Measurements from ENCODE around the gene OR51D1. TPM values are rescaled to one million over a fixed set of nuclear protein-coding genes. Genes with fewer than 3 reads are reported as not detected.
A peak's percentile ranks its signal among the peaks of the same experiment; 100 is the strongest.

The OR51D1 gene
- total RNA-seq: not detected
- polyA plus RNA-seq: not detected

- peak; percentile 73 for DNase-seq (ENCODE audit: low spot score)
- Histone ChIP-seq H3K27ac (ENCODE audit: low read depth in 1 of 2, low read length in 2 of 2) (no peak within 1 kb of the TSS), H3K4me3 (ENCODE audit: low read depth in 1 of 3, low read length in 3 of 3) (no peak within 1 kb of the TSS), H3K27me3 (ENCODE audit: control insufficient read depth in 4 of 4, insufficient read depth in 4 of 4, low read length in 3 of 4) (peaks cover 0 to 11% (median 0%) of the 10 kb centered on the region in 4 donors), H3K9ac (ENCODE audit: low read depth in 1 of 2, low read length in 2 of 2) (no peak within 1 kb of the TSS), H3K9me3 (ENCODE audit: control insufficient read depth in 4 of 4, low read length in 3 of 4) (no peaks in the 10 kb centered on the region), H3K4me1 (ENCODE audit: control insufficient read depth in 4 of 4, insufficient read depth in 4 of 4, low read length in 3 of 4) (peaks cover 0 to 3% (median 2%) of the 10 kb centered on the region in 4 donors), H3K36me3 (ENCODE audit: control insufficient read depth in 4 of 4, insufficient read depth in 3 of 4, low read depth in 1 of 4, low read length in 3 of 4) (no peaks in the 10 kb centered on the region)
- TF ChIP-seq YY1 (IDR thresholded peaks at IDR 0.05): no peak
- no peak for TF ChIP-seq JUND (IDR thresholded peaks at IDR 0.05)
- TF ChIP-seq, protein P1, sequence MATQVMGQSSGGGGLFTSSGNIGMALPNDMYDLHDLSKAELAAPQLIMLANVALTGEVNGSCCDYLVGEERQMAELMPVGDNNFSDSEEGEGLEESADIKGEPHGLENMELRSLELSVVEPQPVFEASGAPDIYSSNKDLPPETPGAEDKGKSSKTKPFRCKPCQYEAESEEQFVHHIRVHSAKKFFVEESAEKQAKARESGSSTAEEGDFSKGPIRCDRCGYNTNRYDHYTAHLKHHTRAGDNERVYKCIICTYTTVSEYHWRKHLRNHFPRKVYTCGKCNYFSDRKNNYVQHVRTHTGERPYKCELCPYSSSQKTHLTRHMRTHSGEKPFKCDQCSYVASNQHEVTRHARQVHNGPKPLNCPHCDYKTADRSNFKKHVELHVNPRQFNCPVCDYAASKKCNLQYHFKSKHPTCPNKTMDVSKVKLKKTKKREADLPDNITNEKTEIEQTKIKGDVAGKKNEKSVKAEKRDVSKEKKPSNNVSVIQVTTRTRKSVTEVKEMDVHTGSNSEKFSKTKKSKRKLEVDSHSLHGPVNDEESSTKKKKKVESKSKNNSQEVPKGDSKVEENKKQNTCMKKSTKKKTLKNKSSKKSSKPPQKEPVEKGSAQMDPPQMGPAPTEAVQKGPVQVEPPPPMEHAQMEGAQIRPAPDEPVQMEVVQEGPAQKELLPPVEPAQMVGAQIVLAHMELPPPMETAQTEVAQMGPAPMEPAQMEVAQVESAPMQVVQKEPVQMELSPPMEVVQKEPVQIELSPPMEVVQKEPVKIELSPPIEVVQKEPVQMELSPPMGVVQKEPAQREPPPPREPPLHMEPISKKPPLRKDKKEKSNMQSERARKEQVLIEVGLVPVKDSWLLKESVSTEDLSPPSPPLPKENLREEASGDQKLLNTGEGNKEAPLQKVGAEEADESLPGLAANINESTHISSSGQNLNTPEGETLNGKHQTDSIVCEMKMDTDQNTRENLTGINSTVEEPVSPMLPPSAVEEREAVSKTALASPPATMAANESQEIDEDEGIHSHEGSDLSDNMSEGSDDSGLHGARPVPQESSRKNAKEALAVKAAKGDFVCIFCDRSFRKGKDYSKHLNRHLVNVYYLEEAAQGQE (IDR thresholded peaks at IDR 0.05): no peak
- TF ChIP-seq, protein P2, sequence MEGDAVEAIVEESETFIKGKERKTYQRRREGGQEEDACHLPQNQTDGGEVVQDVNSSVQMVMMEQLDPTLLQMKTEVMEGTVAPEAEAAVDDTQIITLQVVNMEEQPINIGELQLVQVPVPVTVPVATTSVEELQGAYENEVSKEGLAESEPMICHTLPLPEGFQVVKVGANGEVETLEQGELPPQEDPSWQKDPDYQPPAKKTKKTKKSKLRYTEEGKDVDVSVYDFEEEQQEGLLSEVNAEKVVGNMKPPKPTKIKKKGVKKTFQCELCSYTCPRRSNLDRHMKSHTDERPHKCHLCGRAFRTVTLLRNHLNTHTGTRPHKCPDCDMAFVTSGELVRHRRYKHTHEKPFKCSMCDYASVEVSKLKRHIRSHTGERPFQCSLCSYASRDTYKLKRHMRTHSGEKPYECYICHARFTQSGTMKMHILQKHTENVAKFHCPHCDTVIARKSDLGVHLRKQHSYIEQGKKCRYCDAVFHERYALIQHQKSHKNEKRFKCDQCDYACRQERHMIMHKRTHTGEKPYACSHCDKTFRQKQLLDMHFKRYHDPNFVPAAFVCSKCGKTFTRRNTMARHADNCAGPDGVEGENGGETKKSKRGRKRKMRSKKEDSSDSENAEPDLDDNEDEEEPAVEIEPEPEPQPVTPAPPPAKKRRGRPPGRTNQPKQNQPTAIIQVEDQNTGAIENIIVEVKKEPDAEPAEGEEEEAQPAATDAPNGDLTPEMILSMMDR (IDR thresholded peaks at IDR 0.05; ENCODE audit: low read depth, low read length, missing input control): peak; percentile 83
- no peak for TF ChIP-seq SP1 (IDR thresholded peaks at IDR 0.05)
- no peak for TF ChIP-seq NR2F2 (IDR thresholded peaks at IDR 0.05)
- peak; percentile 74 to 84 for TF ChIP-seq RAD21 (IDR thresholded peaks at IDR 0.05)
- TF ChIP-seq HNF4G (IDR thresholded peaks at IDR 0.05): no peak
- TF ChIP-seq ATF3 (IDR thresholded peaks at IDR 0.05): no peak
- 33% methylated on average over 21 of the region's 21 CpGs for WGBS
Measured at GRCh38 chr11:4636962-4637661, at the start of gene OR51D1. Gene OR51D1 (plus strand): TSS chr11:4637477. CDS start chr11:4639791, 2,314 bp downstream.

DNA sequence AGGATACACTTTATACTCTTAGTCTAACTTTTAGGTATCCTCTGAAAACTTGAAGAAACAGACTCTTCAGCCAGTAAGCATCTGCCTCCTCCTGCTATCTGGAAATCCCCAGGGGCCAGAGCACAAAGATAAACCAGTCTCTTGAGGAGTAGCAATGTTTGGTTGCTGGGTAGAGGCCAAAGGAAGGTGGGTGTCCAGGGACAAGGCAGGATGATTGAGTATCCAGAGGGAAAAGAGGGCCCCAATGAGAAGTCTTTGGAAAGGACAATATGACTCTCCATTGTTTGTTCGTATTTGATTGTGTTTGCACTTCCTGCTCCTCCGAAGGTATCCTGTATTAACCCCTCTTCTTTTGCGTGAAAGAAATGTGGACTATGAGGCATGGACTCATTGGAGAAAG lies 48.3 kb upstream of the OR51D1 start:
- no peaks in the 10 kb centered on the region for H3K36me3 ChIP-seq (ENCODE audit: control insufficient read depth in 4 of 4, insufficient read depth in 3 of 4, low read depth in 1 of 4, low read length in 3 of 4)

More for the DNA sequence above, 48.3 kb upstream of the OR51D1 start:
- Histone ChIP-seq H3K27ac (ENCODE audit: low read depth in 1 of 2, low read length in 2 of 2) (no peak overlapping the region), H3K9ac (ENCODE audit: low read depth in 1 of 2, low read length in 2 of 2) (no peak overlapping the region), H3K4me3 (ENCODE audit: low read depth in 1 of 3, low read length in 3 of 3) (no peak overlapping the region), H3K9me3 (ENCODE audit: control insufficient read depth in 4 of 4, low read length in 3 of 4) (no peaks in the 10 kb centered on the region), H3K4me1 (ENCODE audit: control insufficient read depth in 4 of 4, insufficient read depth in 4 of 4, low read length in 3 of 4) (no peaks in the 10 kb centered on the region), H3K27me3 (ENCODE audit: control insufficient read depth in 4 of 4, insufficient read depth in 4 of 4, low read length in 3 of 4) (no peaks in the 10 kb centered on the region)
- WGBS: 70% methylated on average over 3 of the region's 3 CpGs
- no peak for TF ChIP-seq FOXA2 (IDR thresholded peaks at IDR 0.05)
- no peak for TF ChIP-seq ZBTB33 (IDR thresholded peaks at IDR 0.05)
- TF ChIP-seq, protein P2 (IDR thresholded peaks at IDR 0.05; ENCODE audit: low read depth, low read length, missing input control): no peak
- DNase-seq (ENCODE audit: low spot score): no peak
